CD14-positive monocyte (primary cell): Measurements from ENCODE around the gene TRAPPC3L. TPM values are rescaled to one million over a fixed set of nuclear protein-coding genes. Genes with fewer than 3 reads are reported as not detected.

Source experiments
- DNase-seq, 3 donors: peaks; one replicate each; pipeline ENCODE4 v3.0.0-alpha.2; 2011 to 2022
- H2AFZ ChIP-seq: 2 replicates; pipeline ENCODE4 v1.6.0; 2012; ENCODE audit warnings: mild to moderate bottlenecking, low read depth, low read length, inconsistent platforms; ENCODE audit not compliant: insufficient read depth, poor library complexity, severe bottlenecking
- H3K27ac ChIP-seq, 2 donors: 1 replicate in 1 of 2; 2 replicates in 1 of 2; pipeline ENCODE4 v1.5.1; 2012 to 2013; ENCODE audit warnings: low read length in 2 of 2, control low read depth in 1 of 2, inconsistent platforms in 1 of 2, low read depth in 1 of 2, mild to moderate bottlenecking in 1 of 2
- H3K27me3 ChIP-seq, 2 donors: one replicate each; pipeline versions ENCODE4 v1.6.0 to v1.6.1; 2011 to 2013; ENCODE audit warnings: low read length in 2 of 2; ENCODE audit not compliant: control insufficient read depth in 2 of 2, insufficient read depth in 2 of 2
- H3K36me3 ChIP-seq, 2 donors: replicated peaks in 1 of 2; 1 replicate in 1 of 2; 2 replicates in 1 of 2; pipeline versions ENCODE4 v1.5.1 to v1.6.1; 2012 to 2013; ENCODE audit warnings: low read length in 2 of 2, control low read depth in 1 of 2, inconsistent platforms in 1 of 2, mild to moderate bottlenecking in 1 of 2; ENCODE audit not compliant: insufficient read depth in 2 of 2, control insufficient read depth in 1 of 2
- H3K4me1 ChIP-seq, 2 donors: 1 replicate in 1 of 2; 2 replicates in 1 of 2; pipeline versions ENCODE4 v1.5.1 to v1.6.1; 2012 to 2013; ENCODE audit warnings: low read length in 2 of 2, control low read depth in 1 of 2, inconsistent platforms in 1 of 2, mild to moderate bottlenecking in 1 of 2, moderate library complexity in 1 of 2; ENCODE audit not compliant: insufficient read depth in 2 of 2, control insufficient read depth in 1 of 2
- H3K4me2 ChIP-seq: replicated peaks from 2 replicates; pipeline ENCODE3; 2012; ENCODE audit warnings: low read length, moderate library complexity, mild to moderate bottlenecking; ENCODE audit not compliant: poor library complexity, severe bottlenecking; ENCODE audit errors: extremely low read depth
- H3K4me3 ChIP-seq, 3 experiments: fragments of 200-600 bp in 1 of 3; sonication (generic) in 1 of 3; replicated peaks in 1 of 3; 1 replicate in 2 of 3; 2 replicates in 1 of 3; pipeline ENCODE4 v1.5.1; 2011 to 2013; ENCODE audit warnings: low read length in 3 of 3, mild to moderate bottlenecking in 3 of 3, control low read depth in 2 of 3, low read depth in 2 of 3, inconsistent platforms in 1 of 3, moderate library complexity in 1 of 3
- H3K79me2 ChIP-seq: 2 replicates; pipeline ENCODE4 v1.6.0; 2012; ENCODE audit warnings: mild to moderate bottlenecking, control low read depth, inconsistent platforms, low read length, moderate library complexity; ENCODE audit not compliant: insufficient read depth
- H3K9ac ChIP-seq: 2 replicates; pipeline ENCODE4 v1.6.0; 2017; ENCODE audit warnings: low read length, mild to moderate bottlenecking; ENCODE audit not compliant: insufficient read depth, poor library complexity, severe bottlenecking
- H3K9me3 ChIP-seq, 2 donors: replicated peaks in 1 of 2; 1 replicate in 1 of 2; 2 replicates in 1 of 2; pipeline versions ENCODE4 v1.5.1 to v1.6.1; 2012 to 2013; ENCODE audit warnings: low read length in 2 of 2, control low read depth in 1 of 2; ENCODE audit not compliant: control insufficient read depth in 1 of 2, insufficient read depth in 1 of 2
- H4K20me1 ChIP-seq: 2 replicates; pipeline ENCODE4 v1.6.0; 2012; ENCODE audit warnings: mild to moderate bottlenecking, low read length, control low read depth, moderate library complexity; ENCODE audit not compliant: insufficient read depth
- H3K27ac Mint-ChIP-seq, 7 donors: one replicate each; pipeline ENCODE4 v1.8.0; 2020; ENCODE audit warnings: mild to moderate bottlenecking in 7 of 7, mixed read lengths in 7 of 7, moderate library complexity in 6 of 7, inconsistent platforms in 2 of 7
- H3K27me3 Mint-ChIP-seq, 3 donors: one replicate each; pipeline ENCODE4 v1.8.0; 2021 to 2022; ENCODE audit warnings: low read depth in 3 of 3, mild to moderate bottlenecking in 3 of 3, mixed read lengths in 3 of 3, moderate library complexity in 3 of 3, inconsistent platforms in 1 of 3
- H3K36me3 Mint-ChIP-seq, 2 donors: one replicate each; pipeline ENCODE4 v1.8.0; 2020; ENCODE audit warnings: mixed read lengths in 2 of 2, inconsistent platforms in 1 of 2, mild to moderate bottlenecking in 1 of 2
- H3K4me1 Mint-ChIP-seq: one replicate; pipeline ENCODE4 v1.8.0; 2020; ENCODE audit warnings: mild to moderate bottlenecking, mixed read lengths
- H3K4me3 Mint-ChIP-seq, 2 donors: one replicate each; pipeline ENCODE4 v1.8.0; 2020; ENCODE audit warnings: mild to moderate bottlenecking in 2 of 2, mixed read lengths in 2 of 2, moderate library complexity in 1 of 2
- H3K9me3 Mint-ChIP-seq, 7 donors: one replicate each; pipeline ENCODE4 v1.8.0; 2020 to 2022; ENCODE audit warnings: mixed read lengths in 7 of 7, mild to moderate bottlenecking in 6 of 7, moderate library complexity in 6 of 7, inconsistent platforms in 2 of 7
- CTCF ChIP-seq: fragments of 200-600 bp; IDR thresholded peaks from one replicate; pipeline ENCODE4 v1.8.0; 2022; ENCODE audit warnings: antibody characterized with exemption, mild to moderate bottlenecking
- WGBS: methylation state at CpG from one replicate; pipeline ENCODE4 v1.1.5; 2013; ENCODE audit warnings: missing lambda C conversion rate; ENCODE audit not compliant: insufficient coverage; 5-methylcytosine and 5-hydroxymethylcytosine counted together
- intact Hi-C, 2 donors: fragments of 100-400 bp; cut with micrococcal nuclease; formaldehyde crosslinking; loops; one replicate each; pipeline versions ENCODE4 v1.15.0 to v1.15.1; 2023
- polyA plus RNA-seq, 3 donors: library from polyadenylated mRNA; depleted of rRNA in 1 of 3; unstranded in 2 of 3; stranded (reverse) in 1 of 3; fragments of 300-500 nt in 2 of 3; fragments of >200 nt in 1 of 3; fragmentation: Illumina TruSeq in 2 of 3; gene quantifications; 1 replicate in 2 of 3; 2 replicates in 1 of 3; pipeline ENCODE4 v1.2.3, GENCODE V29; 2012 to 2021

TRAPPC3L gene
- polyA plus RNA-seq, 3 donors, result 0.17 TPM; not detected in 2

- no peaks in the 10 kb centered on the region for H3K9me3 ChIP-seq
- no peak overlapping the region for H2AFZ ChIP-seq
- no CpG with 5 or more reads among the region's 2 CpGs for WGBS
- intact Hi-C loops, result no loop called here
- DNase-seq, result peak in 1 of 3 donors; percentile 48
- H3K36me3 ChIP-seq, result no peaks in the 10 kb centered on the region
- no peaks in the 10 kb centered on the region for H4K20me1 ChIP-seq
- Mint-ChIP-seq H3K36me3 (peaks cover 0 to 2% of the 10 kb centered on the region in 2 donors), H3K4me3 (no peak overlapping the region), H3K9me3 (peaks cover 0 to 2% (median 0%) of the 10 kb centered on the region in 7 donors), H3K27me3 (peaks cover 0 to 2% (median 0%) of the 10 kb centered on the region in 3 donors), H3K4me1 (peaks cover 65% of the 10 kb centered on the region), H3K27ac (peak overlapping the region in 2 of 7 donors; percentile 52 to 54)
- H3K27me3 ChIP-seq, result no peaks in the 10 kb centered on the region
- H3K27ac ChIP-seq, result no peak overlapping the region
- no peak overlapping the region for H3K9ac ChIP-seq
- H3K79me2 ChIP-seq, result no peaks in the 10 kb centered on the region
- TF ChIP-seq CTCF, result no peak
- no peak overlapping the region for H3K4me2 ChIP-seq
- H3K4me3 ChIP-seq, result no peak overlapping the region
- peaks cover 51 to 77% of the 10 kb centered on the region in 2 donors for H3K4me1 ChIP-seq
Observed at GRCh38 chr6:116452531-116452930, 93.0 kb downstream of the TRAPPC3L start.

GRCh38 chr6:116451916-116452315 is 93.6 kb downstream of the TRAPPC3L start:
- no peaks in the 10 kb centered on the region for H3K79me2 ChIP-seq
- peak overlapping the region in 2 of 7 donors; percentile 63 to 82 for H3K27ac Mint-ChIP-seq
- TF ChIP-seq CTCF, result no peak
- intact Hi-C loops, result no loop called here
- H3K4me1 ChIP-seq, result peaks cover 51 to 77% of the 10 kb centered on the region in 2 donors
- H3K4me3 Mint-ChIP-seq, result no peak overlapping the region
- H4K20me1 ChIP-seq, result no peaks in the 10 kb centered on the region
- H3K4me1 Mint-ChIP-seq, result peaks cover 65% of the 10 kb centered on the region
- DNase-seq, result no peak
- H3K36me3 ChIP-seq, result no peaks in the 10 kb centered on the region
- H3K9me3 ChIP-seq, result no peaks in the 10 kb centered on the region
- peaks cover 0 to 2% of the 10 kb centered on the region in 2 donors for H3K36me3 Mint-ChIP-seq
- peak overlapping the region in 1 of 2 donors; percentile 61 for H3K27ac ChIP-seq
- H3K9me3 Mint-ChIP-seq, result peaks cover 0 to 2% (median 0%) of the 10 kb centered on the region in 7 donors
- no peak overlapping the region for H3K9ac ChIP-seq
- H3K27me3 ChIP-seq, result no peaks in the 10 kb centered on the region
- H3K27me3 Mint-ChIP-seq, result peaks cover 0 to 2% (median 0%) of the 10 kb centered on the region in 3 donors
- no peak overlapping the region for H3K4me3 ChIP-seq
- no peak overlapping the region for H3K4me2 ChIP-seq
- H2AFZ ChIP-seq, result no peak overlapping the region
